ENCODE measurements around the gene CAMK1G. TPM values are rescaled to one million over a fixed set of nuclear protein-coding genes. Genes with fewer than 3 reads are reported as not detected.
A peak's percentile ranks its signal among the peaks of the same experiment; 100 is the strongest.

CAMK1G gene
- total RNA-seq, 1 donor from 2014 or later, result 0.21 TPM

GRCh38 chr1:209650454-209650853 lies 66.9 kb downstream of the CAMK1G start:
- Histone ChIP-seq H3K36me3 (ENCODE audit: control insufficient read depth, insufficient read depth, low read length) (no peaks in the 10 kb centered on the region), H3K27me3 (ENCODE audit: control insufficient read depth, insufficient read depth, low read length) (no peaks in the 10 kb centered on the region), H3K4me3 (ENCODE audit: low read depth, low read length) (no peak overlapping the region)
- TF ChIP-seq, protein P1, sequence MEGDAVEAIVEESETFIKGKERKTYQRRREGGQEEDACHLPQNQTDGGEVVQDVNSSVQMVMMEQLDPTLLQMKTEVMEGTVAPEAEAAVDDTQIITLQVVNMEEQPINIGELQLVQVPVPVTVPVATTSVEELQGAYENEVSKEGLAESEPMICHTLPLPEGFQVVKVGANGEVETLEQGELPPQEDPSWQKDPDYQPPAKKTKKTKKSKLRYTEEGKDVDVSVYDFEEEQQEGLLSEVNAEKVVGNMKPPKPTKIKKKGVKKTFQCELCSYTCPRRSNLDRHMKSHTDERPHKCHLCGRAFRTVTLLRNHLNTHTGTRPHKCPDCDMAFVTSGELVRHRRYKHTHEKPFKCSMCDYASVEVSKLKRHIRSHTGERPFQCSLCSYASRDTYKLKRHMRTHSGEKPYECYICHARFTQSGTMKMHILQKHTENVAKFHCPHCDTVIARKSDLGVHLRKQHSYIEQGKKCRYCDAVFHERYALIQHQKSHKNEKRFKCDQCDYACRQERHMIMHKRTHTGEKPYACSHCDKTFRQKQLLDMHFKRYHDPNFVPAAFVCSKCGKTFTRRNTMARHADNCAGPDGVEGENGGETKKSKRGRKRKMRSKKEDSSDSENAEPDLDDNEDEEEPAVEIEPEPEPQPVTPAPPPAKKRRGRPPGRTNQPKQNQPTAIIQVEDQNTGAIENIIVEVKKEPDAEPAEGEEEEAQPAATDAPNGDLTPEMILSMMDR (IDR thresholded peaks at IDR 0.05; ENCODE audit: insufficient read depth, low read length, poor library complexity, severe bottlenecking), result no peak
- DNase-seq (ENCODE audit: low read depth), result no peak

DNA sequence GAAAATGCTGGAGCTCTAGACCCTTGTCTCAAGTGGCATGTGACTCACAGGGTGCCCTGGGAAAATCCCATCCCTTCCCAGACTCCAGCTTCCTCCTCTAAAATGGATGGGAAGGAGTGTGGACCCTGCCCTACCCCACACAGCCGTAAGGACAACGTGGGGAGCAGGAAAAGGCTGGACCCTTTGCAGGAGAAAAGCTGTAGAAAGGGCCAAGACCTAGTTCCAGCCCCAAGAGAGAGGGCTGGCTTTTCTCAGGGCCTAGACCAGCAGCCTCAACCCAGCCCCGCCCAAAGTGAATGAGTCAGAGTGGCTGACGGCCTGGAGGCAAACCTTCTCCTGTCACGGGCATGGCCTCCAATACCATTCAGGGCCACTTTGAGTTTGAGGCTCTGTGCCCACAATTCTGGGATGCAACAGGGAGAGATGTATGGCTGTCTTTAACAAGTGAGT lies 67.6 kb downstream of the CAMK1G start:
- DNase-seq (ENCODE audit: low read depth), result peak; percentile 50
- Histone ChIP-seq H3K27me3 (ENCODE audit: control insufficient read depth, insufficient read depth, low read length) (no peaks in the 10 kb centered on the region), H3K36me3 (ENCODE audit: control insufficient read depth, insufficient read depth, low read length) (no peaks in the 10 kb centered on the region), H3K4me3 (ENCODE audit: low read depth, low read length) (no peak overlapping the region)
- TF ChIP-seq, protein P1 (IDR thresholded peaks at IDR 0.05; ENCODE audit: insufficient read depth, low read length, poor library complexity, severe bottlenecking), result no peak

DNA sequence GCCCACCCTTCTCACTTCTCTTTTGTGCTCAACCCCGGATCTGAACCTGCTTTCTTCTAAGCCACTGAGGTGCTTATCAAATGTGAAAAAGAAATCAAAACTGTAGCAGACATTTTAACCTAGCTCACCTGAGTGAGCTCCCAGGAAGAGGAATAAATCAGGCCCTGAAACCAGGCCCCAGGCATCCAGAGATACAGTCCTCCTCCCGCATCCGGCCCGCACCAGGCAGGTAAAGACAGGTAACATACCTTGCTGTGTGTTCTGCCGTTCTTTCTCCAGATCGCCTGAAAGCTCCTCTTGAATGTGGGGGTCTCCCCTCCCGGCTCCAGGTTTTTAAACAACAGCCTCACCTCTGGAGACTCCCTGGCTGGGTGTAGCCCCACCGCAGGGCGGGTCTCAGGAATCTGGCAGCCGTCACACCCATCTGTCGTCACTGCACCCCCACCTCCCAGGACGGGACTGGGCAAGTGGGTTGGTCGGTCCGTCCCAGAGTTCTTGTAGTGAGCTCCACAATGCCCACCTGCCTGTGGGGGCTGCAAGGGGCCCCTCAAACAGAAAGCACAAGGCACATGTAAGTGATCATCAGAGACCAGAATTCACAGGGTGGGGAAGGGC lies 68.7 kb downstream of the CAMK1G start, which contains the start of gene LAMB3:
Gene LAMB3 (minus strand): TSS at position 305 of the 615 bp plus-strand sequence. CDS start 1,481 bp downstream, outside the sequence.
- DNase-seq (ENCODE audit: low read depth), result no peak
- no peaks in the 10 kb centered on the region for H3K36me3 ChIP-seq (ENCODE audit: control insufficient read depth, insufficient read depth, low read length)
- H3K4me3 ChIP-seq (ENCODE audit: low read depth, low read length), result no peak within 1 kb of the TSS
- no peaks in the 10 kb centered on the region for H3K27me3 ChIP-seq (ENCODE audit: control insufficient read depth, insufficient read depth, low read length)
- TF ChIP-seq, protein P1 (IDR thresholded peaks at IDR 0.05; ENCODE audit: insufficient read depth, low read length, poor library complexity, severe bottlenecking), result no peak

DNA sequence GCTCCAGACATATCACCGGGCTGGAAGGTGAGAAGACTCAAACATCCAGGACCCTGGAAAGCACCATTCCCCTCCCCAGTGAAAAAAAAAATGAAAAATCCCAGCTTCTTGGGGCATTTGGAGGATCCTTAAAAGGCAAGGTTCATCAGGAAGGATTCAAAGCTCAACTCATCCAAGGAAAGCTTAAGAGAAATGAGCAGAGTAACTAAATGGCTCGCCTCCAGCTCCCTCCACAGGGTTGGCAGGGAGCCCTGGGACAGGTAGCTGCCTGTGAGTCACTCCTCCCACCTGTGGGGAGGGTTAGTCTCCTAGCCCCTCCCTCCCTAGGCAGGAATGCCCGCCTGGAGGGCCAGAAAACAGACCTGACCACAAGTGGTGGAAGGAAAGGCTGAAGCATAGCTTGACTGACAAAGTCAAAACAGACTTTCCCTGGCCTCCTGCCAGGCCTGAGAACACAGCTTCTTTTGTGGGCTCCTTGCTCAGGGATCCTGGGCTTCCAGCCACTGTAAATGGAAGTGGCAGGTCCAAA lies 69.4 kb downstream of the CAMK1G start:
- no peak overlapping the region for H3K4me3 ChIP-seq (ENCODE audit: low read depth, low read length)
- DNase-seq (ENCODE audit: low read depth), result peak; percentile 85
- no peaks in the 10 kb centered on the region for H3K27me3 ChIP-seq (ENCODE audit: control insufficient read depth, insufficient read depth, low read length)
- no peaks in the 10 kb centered on the region for H3K36me3 ChIP-seq (ENCODE audit: control insufficient read depth, insufficient read depth, low read length)
- TF ChIP-seq, protein P1 (IDR thresholded peaks at IDR 0.05; ENCODE audit: insufficient read depth, low read length, poor library complexity, severe bottlenecking), result no peak

DNA sequence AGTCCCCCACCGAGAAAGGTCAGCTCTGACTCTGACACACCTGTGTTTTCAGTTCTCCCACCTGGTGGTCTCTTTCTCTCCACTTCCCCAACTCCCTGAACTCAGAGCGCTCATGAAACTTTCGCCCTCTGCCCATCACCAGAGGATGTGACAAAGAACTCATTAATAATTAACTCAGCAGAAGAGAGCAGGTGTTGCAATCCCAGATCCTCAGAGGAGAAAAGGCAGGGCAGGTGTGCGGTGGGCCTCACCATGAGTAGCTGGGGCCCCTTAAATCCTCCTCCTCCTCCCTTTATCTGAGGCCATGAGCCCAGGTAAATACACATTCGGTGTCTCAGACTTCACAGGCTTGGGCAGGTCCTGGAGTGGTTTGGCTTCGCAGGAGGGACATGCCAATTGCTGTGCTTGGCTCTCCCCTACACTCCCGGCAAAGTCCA lies 70.4 kb downstream of the CAMK1G start:
- no peaks in the 10 kb centered on the region for H3K36me3 ChIP-seq (ENCODE audit: control insufficient read depth, insufficient read depth, low read length)
- DNase-seq (ENCODE audit: low read depth), result no peak
- TF ChIP-seq, protein P1 (IDR thresholded peaks at IDR 0.05; ENCODE audit: insufficient read depth, low read length, poor library complexity, severe bottlenecking), result no peak
- no peak overlapping the region for H3K4me3 ChIP-seq (ENCODE audit: low read depth, low read length)
- no peaks in the 10 kb centered on the region for H3K27me3 ChIP-seq (ENCODE audit: control insufficient read depth, insufficient read depth, low read length)

All from kidney epithelial cell (primary cell).